ENCODE results near the gene BANP. TPM values are rescaled to one million over a fixed set of nuclear protein-coding genes. Genes with fewer than 3 reads are reported as not detected.

BANP gene
- total and polyA plus RNA-seq, 3 donors from 2014 or later, result 25.3 to 60.2 (median 55.9) TPM

- no peak for TF ChIP-seq POLR2A (IDR thresholded peaks at IDR 0.05)
- Histone ChIP-seq H3K27ac (no peak overlapping the region), H3K4me3 (no peak overlapping the region), H3K36me3 (ENCODE audit: low read depth, missing control alignments) (no peaks in the 10 kb centered on the region), H3K27me3 (no peaks in the 10 kb centered on the region), H3K4me1 (peaks cover 34% of the 10 kb centered on the region), H3K9me3 (no peaks in the 10 kb centered on the region)
- intact Hi-C loops (cut with DNase I; ENCODE audit: low total_unique reads), result no loop called here
- DNase-seq, result peak; percentile 73
- 44 to 58% methylated on average over 6 to 13 of the region's 13 CpGs for WGBS, 2 donors
Observed at GRCh38 chr16:87921236-87921773, 29.9 kb upstream of the BANP start.

- Histone ChIP-seq H3K4me1 (peaks cover 34% of the 10 kb centered on the region), H3K27ac (no peak overlapping the region), H3K9me3 (no peaks in the 10 kb centered on the region), H3K36me3 (ENCODE audit: low read depth, missing control alignments) (no peaks in the 10 kb centered on the region), H3K4me3 (no peak overlapping the region), H3K27me3 (no peaks in the 10 kb centered on the region)
- peak; percentile 74 for DNase-seq
- 49 to 62% methylated on average over 8 to 14 of the region's 14 CpGs for WGBS, 2 donors
- intact Hi-C loops (cut with DNase I; ENCODE audit: low total_unique reads), result no loop called here
- TF ChIP-seq POLR2A (IDR thresholded peaks at IDR 0.05) (no peak), CTCF (IDR thresholded peaks at IDR 0.05) (no peak)
Observed at GRCh38 chr16:87922250-87922871, 28.9 kb upstream of the BANP start.

GRCh38 chr16:87924041-87924810 is 27.0 kb upstream of the BANP start:
- no peak for DNase-seq
- intact Hi-C loops (cut with DNase I; ENCODE audit: low total_unique reads), result no loop called here
- WGBS, 2 donors, result 69 to 72% methylated on average over 23 to 27 of the region's 27 CpGs

GRCh38 chr16:87924811-87925670 is 26.2 kb upstream of the BANP start:
- intact Hi-C loops (cut with DNase I; ENCODE audit: low total_unique reads), result no loop called here
- Histone ChIP-seq H3K4me1 (peaks cover 15% of the 10 kb centered on the region), H3K36me3 (ENCODE audit: low read depth, missing control alignments) (no peaks in the 10 kb centered on the region), H3K4me3 (no peak overlapping the region), H3K9me3 (no peaks in the 10 kb centered on the region), H3K27ac (no peak overlapping the region), H3K27me3 (no peaks in the 10 kb centered on the region)
- TF ChIP-seq CTCF (IDR thresholded peaks at IDR 0.05) (no peak), POLR2A (IDR thresholded peaks at IDR 0.05) (no peak)
- WGBS, 2 donors, result 82 to 83% methylated on average over 23 to 26 of the region's 26 CpGs
- no peak for DNase-seq

More at GRCh38 chr16:87924041-87924810, 27.0 kb upstream of the BANP start:
- no peak overlapping the region for H3K4me3 ChIP-seq
- peaks cover 17% of the 10 kb centered on the region for H3K4me1 ChIP-seq
- H3K27me3 ChIP-seq, result no peaks in the 10 kb centered on the region
- H3K27ac ChIP-seq, result no peak overlapping the region
- no peaks in the 10 kb centered on the region for H3K9me3 ChIP-seq
- H3K36me3 ChIP-seq (ENCODE audit: low read depth, missing control alignments), result no peaks in the 10 kb centered on the region
- TF ChIP-seq POLR2A (IDR thresholded peaks at IDR 0.05), result no peak
- no peak for TF ChIP-seq CTCF (IDR thresholded peaks at IDR 0.05)
